ENCODE data around the gene KCTD14.

The KCTD14 gene

GRCh38 chr11:78046486-78046854 is 23.4 kb upstream of the KCTD14 start:
- H3K4me3 ChIP-seq (ENCODE audit: insufficient read depth in 1 of 2, low read depth in 1 of 2, low read length in 2 of 2): no peak overlapping the region
- no peak overlapping the region for H2BK15ac ChIP-seq (ENCODE audit: low read depth, poor library complexity, severe bottlenecking)
- H2BK12ac ChIP-seq (ENCODE audit: low read length in 2 of 2): no peak overlapping the region
- DNase-seq: no peak
- no peak overlapping the region for H3K4ac ChIP-seq (ENCODE audit: low read depth in 1 of 2, low read length in 2 of 2)
- H3K9me3 ChIP-seq (ENCODE audit: control insufficient read depth, low read length): no peaks in the 10 kb centered on the region
- peak overlapping the region; percentile 95 for H2AFZ ChIP-seq (ENCODE audit: low read depth, low read length)
- no peak overlapping the region for H2AK5ac ChIP-seq (ENCODE audit: low read length, severe bottlenecking)
- no peak overlapping the region for H3K4me2 ChIP-seq (ENCODE audit: low read length, poor library complexity, severe bottlenecking)
- no peak overlapping the region for H2BK120ac ChIP-seq (ENCODE audit: low read depth, low read length)
- no peaks in the 10 kb centered on the region for H3K27me3 ChIP-seq (ENCODE audit: control insufficient read depth in 1 of 2, insufficient read depth in 1 of 2, low read length in 2 of 2)
- peak overlapping the region; percentile 14 for H4K8ac ChIP-seq (ENCODE audit: low read length)
- H3K79me1 ChIP-seq (replicated peaks; ENCODE audit: low read length, poor library complexity, severe bottlenecking): no peaks in the 10 kb centered on the region
- no peak overlapping the region for H2BK5ac ChIP-seq (ENCODE audit: low read depth, low read length, poor library complexity, severe bottlenecking)
- H3K4me1 ChIP-seq (ENCODE audit: control insufficient read depth, insufficient read depth, low read depth, low read length): peaks cover 5% of the 10 kb centered on the region
- peak overlapping the region; percentile 15 for H4K91ac ChIP-seq (ENCODE audit: low read length)
- H3K27ac ChIP-seq (ENCODE audit: low read length, poor library complexity, severe bottlenecking): no peak overlapping the region
- H3K14ac ChIP-seq (ENCODE audit: low read length in 2 of 2): peak overlapping the region in 1 of 2 experiments; percentile 62
- H3K36me3 ChIP-seq (ENCODE audit: control insufficient read depth in 1 of 2, insufficient read depth in 2 of 2, low read depth in 1 of 2, low read length in 2 of 2): no peaks in the 10 kb centered on the region
- peak overlapping the region; percentile 82 for H3K9ac ChIP-seq (ENCODE audit: low read length)
- WGBS: 28% methylated on average over 6 of the region's 6 CpGs
- no peak overlapping the region for H3K23ac ChIP-seq (ENCODE audit: low read length in 2 of 2)
- peak overlapping the region in 1 of 2 experiments; percentile 85 for H3K18ac ChIP-seq (ENCODE audit: low read depth in 1 of 2, low read length in 2 of 2)

- Histone ChIP-seq H2AFZ (ENCODE audit: low read depth, low read length) (peak overlapping the region; percentile 95), H3K36me3 (ENCODE audit: control insufficient read depth in 1 of 2, insufficient read depth in 2 of 2, low read depth in 1 of 2, low read length in 2 of 2) (no peaks in the 10 kb centered on the region), H2BK15ac (ENCODE audit: low read depth, poor library complexity, severe bottlenecking) (no peak overlapping the region), H2AK5ac (ENCODE audit: low read length, severe bottlenecking) (no peak overlapping the region), H3K27me3 (ENCODE audit: control insufficient read depth in 1 of 2, insufficient read depth in 1 of 2, low read length in 2 of 2) (no peaks in the 10 kb centered on the region), H2BK12ac (ENCODE audit: low read length in 2 of 2) (peak overlapping the region in 1 of 2 experiments; percentile 67), H3K9me3 (ENCODE audit: control insufficient read depth, low read length) (no peaks in the 10 kb centered on the region), H3K27ac (ENCODE audit: low read length, poor library complexity, severe bottlenecking) (no peak overlapping the region), H4K91ac (ENCODE audit: low read length) (peak overlapping the region; percentile 3), H3K79me1 (replicated peaks; ENCODE audit: low read length, poor library complexity, severe bottlenecking) (no peaks in the 10 kb centered on the region), H2BK120ac (ENCODE audit: low read depth, low read length) (no peak overlapping the region), H3K23ac (ENCODE audit: low read length in 2 of 2) (no peak overlapping the region), H3K9ac (ENCODE audit: low read length) (peak overlapping the region; percentile 82), H3K14ac (ENCODE audit: low read length in 2 of 2) (peak overlapping the region in 1 of 2 experiments; percentile 62), H3K4me3 (ENCODE audit: insufficient read depth in 1 of 2, low read depth in 1 of 2, low read length in 2 of 2) (peak overlapping the region in 1 of 2 experiments; percentile 83), H3K4ac (ENCODE audit: low read depth in 1 of 2, low read length in 2 of 2) (peak overlapping the region in 1 of 2 experiments; percentile 74), H3K4me2 (ENCODE audit: low read length, poor library complexity, severe bottlenecking) (peak overlapping the region; percentile 2), H4K8ac (ENCODE audit: low read length) (no peak overlapping the region), H2BK5ac (ENCODE audit: low read depth, low read length, poor library complexity, severe bottlenecking) (no peak overlapping the region), H3K18ac (ENCODE audit: low read depth in 1 of 2, low read length in 2 of 2) (peak overlapping the region in 1 of 2 experiments; percentile 85), H3K4me1 (ENCODE audit: control insufficient read depth, insufficient read depth, low read depth, low read length) (peaks cover 4% of the 10 kb centered on the region)
- 27% methylated on average over 23 of the region's 28 CpGs for WGBS
- peak; percentile 63 for DNase-seq
These were observed 22.9 kb upstream of the KCTD14 start for GRCh38 chr11:78045851-78046485.

GRCh38 chr11:78044706-78045105 is 21.6 kb upstream of the KCTD14 start:
- H3K14ac ChIP-seq (ENCODE audit: low read length in 2 of 2): no peak overlapping the region
- H4K8ac ChIP-seq (ENCODE audit: low read length): peak overlapping the region; percentile 63
- no peaks in the 10 kb centered on the region for H3K9me3 ChIP-seq (ENCODE audit: control insufficient read depth, low read length)
- H2AK5ac ChIP-seq (ENCODE audit: low read length, severe bottlenecking): no peak overlapping the region
- no peak overlapping the region for H3K4me3 ChIP-seq (ENCODE audit: insufficient read depth in 1 of 2, low read depth in 1 of 2, low read length in 2 of 2)
- peak overlapping the region; percentile 24 to 29 for H2BK12ac ChIP-seq (ENCODE audit: low read length in 2 of 2)
- H2BK5ac ChIP-seq (ENCODE audit: low read depth, low read length, poor library complexity, severe bottlenecking): no peak overlapping the region
- H2BK15ac ChIP-seq (ENCODE audit: low read depth, poor library complexity, severe bottlenecking): no peak overlapping the region
- no peaks in the 10 kb centered on the region for H3K27me3 ChIP-seq (ENCODE audit: control insufficient read depth in 1 of 2, insufficient read depth in 1 of 2, low read length in 2 of 2)
- H3K4ac ChIP-seq (ENCODE audit: low read depth in 1 of 2, low read length in 2 of 2): peak overlapping the region in 1 of 2 experiments; percentile 11
- H2AFZ ChIP-seq (ENCODE audit: low read depth, low read length): no peak overlapping the region
- H3K23ac ChIP-seq (ENCODE audit: low read length in 2 of 2): no peak overlapping the region
- H3K27ac ChIP-seq (ENCODE audit: low read length, poor library complexity, severe bottlenecking): no peak overlapping the region
- H2BK120ac ChIP-seq (ENCODE audit: low read depth, low read length): no peak overlapping the region
- no peaks in the 10 kb centered on the region for H3K79me1 ChIP-seq (replicated peaks; ENCODE audit: low read length, poor library complexity, severe bottlenecking)
- H3K9ac ChIP-seq (ENCODE audit: low read length): no peak overlapping the region
- WGBS: 92% methylated on average over 5 of the region's 5 CpGs
- no peak for DNase-seq
- no peak overlapping the region for H3K4me2 ChIP-seq (ENCODE audit: low read length, poor library complexity, severe bottlenecking)
- H3K4me1 ChIP-seq (ENCODE audit: control insufficient read depth, insufficient read depth, low read depth, low read length): peaks cover 10% of the 10 kb centered on the region
- H4K91ac ChIP-seq (ENCODE audit: low read length): no peak overlapping the region
- no peak overlapping the region for H3K18ac ChIP-seq (ENCODE audit: low read depth in 1 of 2, low read length in 2 of 2)
- no peaks in the 10 kb centered on the region for H3K36me3 ChIP-seq (ENCODE audit: control insufficient read depth in 1 of 2, insufficient read depth in 2 of 2, low read depth in 1 of 2, low read length in 2 of 2)

- Histone ChIP-seq H3K9ac (ENCODE audit: low read length) (no peak overlapping the region), H3K79me1 (replicated peaks; ENCODE audit: low read length, poor library complexity, severe bottlenecking) (no peaks in the 10 kb centered on the region), H3K23ac (ENCODE audit: low read length in 2 of 2) (no peak overlapping the region), H3K36me3 (ENCODE audit: control insufficient read depth in 1 of 2, insufficient read depth in 2 of 2, low read depth in 1 of 2, low read length in 2 of 2) (no peaks in the 10 kb centered on the region), H3K27me3 (ENCODE audit: control insufficient read depth in 1 of 2, insufficient read depth in 1 of 2, low read length in 2 of 2) (no peaks in the 10 kb centered on the region), H3K18ac (ENCODE audit: low read depth in 1 of 2, low read length in 2 of 2) (peak overlapping the region in 1 of 2 experiments; percentile 5), H3K4me1 (ENCODE audit: control insufficient read depth, insufficient read depth, low read depth, low read length) (peaks cover 16% of the 10 kb centered on the region), H2BK12ac (ENCODE audit: low read length in 2 of 2) (peak overlapping the region in 1 of 2 experiments; percentile 56), H3K4me3 (ENCODE audit: insufficient read depth in 1 of 2, low read depth in 1 of 2, low read length in 2 of 2) (no peak overlapping the region), H3K27ac (ENCODE audit: low read length, poor library complexity, severe bottlenecking) (no peak overlapping the region), H2BK120ac (ENCODE audit: low read depth, low read length) (peak overlapping the region; percentile 27), H4K8ac (ENCODE audit: low read length) (no peak overlapping the region), H4K91ac (ENCODE audit: low read length) (peak overlapping the region; percentile 70), H3K9me3 (ENCODE audit: control insufficient read depth, low read length) (no peaks in the 10 kb centered on the region), H2BK15ac (ENCODE audit: low read depth, poor library complexity, severe bottlenecking) (no peak overlapping the region), H2BK5ac (ENCODE audit: low read depth, low read length, poor library complexity, severe bottlenecking) (no peak overlapping the region), H2AK5ac (ENCODE audit: low read length, severe bottlenecking) (peak overlapping the region; percentile 3), H3K4ac (ENCODE audit: low read depth in 1 of 2, low read length in 2 of 2) (peak overlapping the region in 1 of 2 experiments; percentile 17), H3K14ac (ENCODE audit: low read length in 2 of 2) (no peak overlapping the region), H2AFZ (ENCODE audit: low read depth, low read length) (no peak overlapping the region), H3K4me2 (ENCODE audit: low read length, poor library complexity, severe bottlenecking) (no peak overlapping the region)
- no peak for DNase-seq
- WGBS: 96% methylated on average over 14 of the region's 14 CpGs
These were observed 18.9 kb upstream of the KCTD14 start for GRCh38 chr11:78041843-78042440.
